SJSA1 (cell line): ENCODE results near the gene HMX2. TPM values are rescaled to one million over a fixed set of nuclear protein-coding genes. Genes with fewer than 3 reads are reported as not detected.
"Not testable (repeated sequence)": the region's sequence is repeated elsewhere in the genome, so short reads cannot be mapped to it uniquely, and the experiment has no call there.

Source experiments
- DNase-seq, 2 experiments: peaks; one replicate each; pipeline ENCODE4 v3.0.0-alpha.2; 2015 to 2020; ENCODE audit warnings: low spot score in 2 of 2, low read depth in 1 of 2
- H3K27ac ChIP-seq: fragments of 250-450 bp; sonication (Bioruptor Pico); 2 replicates; pipeline ENCODE4 v1.5.1; 2020; ENCODE audit warnings: mild to moderate bottlenecking, moderate library complexity
- H3K27me3 ChIP-seq: fragments of 250-450 bp; sonication (Bioruptor Pico); replicated peaks from 2 replicates; pipeline ENCODE4 v1.5.1; 2020; ENCODE audit warnings: mild to moderate bottlenecking, moderate library complexity
- H3K36me3 ChIP-seq: fragments of 250-450 bp; sonication (Bioruptor Pico); 2 replicates; pipeline ENCODE4 v1.5.1; 2020; ENCODE audit warnings: mild to moderate bottlenecking
- H3K4me1 ChIP-seq: fragments of 250-450 bp; sonication (Bioruptor Pico); replicated peaks from 2 replicates; pipeline ENCODE4 v1.6.1; 2021; ENCODE audit warnings: mild to moderate bottlenecking
- H3K4me3 ChIP-seq: fragments of 250-450 bp; sonication (Bioruptor Pico); 2 replicates; pipeline ENCODE4 v1.5.1; 2020; ENCODE audit warnings: mild to moderate bottlenecking
- H3K9me3 ChIP-seq: fragments of 250-450 bp; sonication (Bioruptor Pico); replicated peaks from 2 replicates; pipeline ENCODE4 v1.5.1; 2020; ENCODE audit warnings: mild to moderate bottlenecking
- total RNA-seq: library from RNA; depleted of rRNA; stranded (reverse); fragments of >200 nt; shearing (Covaris generic); gene quantifications from 2 replicates; pipeline ENCODE4 v1.2.3, GENCODE V29; 2014; rRNA removed

The HMX2 gene
- total RNA-seq, 1 experiment from 2014 or later = 0.61 TPM

GRCh38 chr10:123170961-123171360 is 23.0 kb downstream of the HMX2 start:
- DNase-seq = no peak
- H3K4me1 ChIP-seq = no peaks in the 10 kb centered on the region
- peaks cover 84% of the 10 kb centered on the region for H3K36me3 ChIP-seq
- H3K4me3 ChIP-seq = no peak overlapping the region
- H3K27me3 ChIP-seq = no peaks in the 10 kb centered on the region
- H3K9me3 ChIP-seq = no peaks in the 10 kb centered on the region
- H3K27ac ChIP-seq = no peak overlapping the region

- H3K27ac ChIP-seq, DNase-seq, H3K4me3 ChIP-seq, H3K4me1 ChIP-seq, H3K27me3 ChIP-seq, H3K9me3 ChIP-seq: not testable (repeated sequence)
- H3K36me3 ChIP-seq = peaks cover 82% of the 10 kb centered on the region
Observed at GRCh38 chr10:123171616-123172015, 23.7 kb downstream of the HMX2 start.

- Histone ChIP-seq H3K4me3 (no peak overlapping the region), H3K36me3 (peaks cover 57% of the 10 kb centered on the region), H3K4me1 (no peaks in the 10 kb centered on the region)
Observed at GRCh38 chr10:123175389-123176387, 27.8 kb downstream of the HMX2 start.

GRCh38 chr10:123178390-123178789 is 30.5 kb downstream of the HMX2 start:
- H3K4me3 ChIP-seq, H3K27ac ChIP-seq, H3K27me3 ChIP-seq, H3K9me3 ChIP-seq, H3K4me1 ChIP-seq, DNase-seq: not testable (repeated sequence)
- H3K36me3 ChIP-seq = peaks cover 40% of the 10 kb centered on the region

More at GRCh38 chr10:123175389-123176387, 27.8 kb downstream of the HMX2 start:
- Histone ChIP-seq H3K27ac (no peak overlapping the region), H3K27me3 (no peaks in the 10 kb centered on the region), H3K9me3 (no peaks in the 10 kb centered on the region)
- no peak for DNase-seq

- no peak overlapping the region for H3K27ac ChIP-seq
- H3K4me1 ChIP-seq = no peaks in the 10 kb centered on the region
- DNase-seq = no peak
- no peaks in the 10 kb centered on the region for H3K9me3 ChIP-seq
- H3K36me3 ChIP-seq = peaks cover 20% of the 10 kb centered on the region
- no peaks in the 10 kb centered on the region for H3K27me3 ChIP-seq
- no peak overlapping the region for H3K4me3 ChIP-seq
Observed at GRCh38 chr10:123180101-123181090, 32.5 kb downstream of the HMX2 start.

- H3K27me3 ChIP-seq = no peaks in the 10 kb centered on the region
- no peak for DNase-seq
- H3K4me3 ChIP-seq = no peak overlapping the region
- no peaks in the 10 kb centered on the region for H3K9me3 ChIP-seq
- H3K36me3 ChIP-seq = 0 out of 2 replicates have a peak, but pooled peaks cover 3% of the 10 kb centered on the region
- no peaks in the 10 kb centered on the region for H3K4me1 ChIP-seq
- no peak overlapping the region for H3K27ac ChIP-seq
Observed at GRCh38 chr10:123183724-123184123, 35.8 kb downstream of the HMX2 start.

GRCh38 chr10:123187781-123188180 is 39.8 kb downstream of the HMX2 start:
- Histone ChIP-seq H3K27me3 (no peaks in the 10 kb centered on the region), H3K4me1 (no peaks in the 10 kb centered on the region), H3K36me3 (0 out of 2 replicates have a peak, but pooled peaks cover 3% of the 10 kb centered on the region), H3K27ac (no peak overlapping the region), H3K9me3 (no peaks in the 10 kb centered on the region), H3K4me3 (no peak overlapping the region)
- DNase-seq = no peak

- Histone ChIP-seq H3K27me3 (no peaks in the 10 kb centered on the region), H3K9me3 (no peaks in the 10 kb centered on the region), H3K4me1 (no peaks in the 10 kb centered on the region), H3K4me3 (no peak overlapping the region), H3K27ac (no peak overlapping the region), H3K36me3 (no peaks in the 10 kb centered on the region)
- no peak for DNase-seq
Observed at GRCh38 chr10:123191886-123192285, 44.0 kb downstream of the HMX2 start.

- no peak overlapping the region for H3K4me3 ChIP-seq
- no peaks in the 10 kb centered on the region for H3K4me1 ChIP-seq
- H3K9me3 ChIP-seq = no peaks in the 10 kb centered on the region
- DNase-seq = no peak
- H3K27me3 ChIP-seq = no peaks in the 10 kb centered on the region
- no peak overlapping the region for H3K27ac ChIP-seq
- H3K36me3 ChIP-seq = no peaks in the 10 kb centered on the region
Observed at GRCh38 chr10:123194056-123194455, 46.1 kb downstream of the HMX2 start.

Other genes starting within 250 kb of the HMX2 start
- not detected in 2 replicates for gene FAM24A, start 237.5 kb upstream of the HMX2 start, total RNA-seq
- 11.9 and 12.6 TPM in 2 replicates for gene C10orf88, start 193.9 kb upstream of the HMX2 start, total RNA-seq
- gene PSTK, start 167.7 kb upstream of the HMX2 start, total RNA-seq = 6.2 and 11.2 TPM in 2 replicates
- 1.0 and 4.4 TPM in 2 replicates for gene IKZF5, start 139.3 kb upstream of the HMX2 start, total RNA-seq
- gene ACADSB, start 139.1 kb upstream of the HMX2 start, total RNA-seq = 7.9 and 10.3 TPM in 2 replicates
- gene HMX3, start 12.2 kb upstream of the HMX2 start, total RNA-seq = 10.8 and 10.9 TPM in 2 replicates
- 317 and 387 TPM in 2 replicates for gene BUB3, start 6.3 kb downstream of the HMX2 start, total RNA-seq